H1 (cell line): ENCODE measurements around the gene COL5A1. TPM values are rescaled to one million over a fixed set of nuclear protein-coding genes. Genes with fewer than 3 reads are reported as not detected.

Source experiments
- polyA plus RNA-seq, 7 experiments: library from polyadenylated mRNA; depleted of rRNA in 3 of 7; stranded (reverse) in 5 of 7; unstranded in 2 of 7; fragments of >200 nt in 5 of 7; fragments of 200-250 nt in 2 of 7; gene quantifications; 1 replicate in 5 of 7; 2 replicates in 1 of 7; 4 replicates in 1 of 7; pipeline versions ENCODE4 v1.2.1 to v1.2.3, GENCODE V29; 2011 to 2013; ENCODE audit warnings: missing spikeins in 2 of 7, mixed read lengths in 2 of 7
- total RNA-seq: library from RNA; stranded (reverse); fragmentation: NEBNext Ultra II Directional; extraction: Animal tissue kit (Norgen Biotek cat#: 25700); gene quantifications from 2 replicates; pipeline ENCODE4 v1.2.1, GENCODE V29; 2021
- TF ChIP-seq, protein P1 (sequence below), 3 experiments: IDR thresholded peaks; 1 replicate in 2 of 3; 2 replicates in 1 of 3; pipeline versions ENCODE4 v1.5.1 to v1.6.1; 2011; ENCODE audit warnings: low read length in 3 of 3, mild to moderate bottlenecking in 3 of 3, inconsistent platforms in 2 of 3, low read depth in 1 of 3, moderate library complexity in 1 of 3; ENCODE audit not compliant: insufficient read depth in 1 of 3; ENCODE audit errors: control extremely low read depth in 1 of 3
- TF ChIP-seq, protein P2 (sequence below): IDR thresholded peaks from 2 replicates; pipeline ENCODE4 v1.6.1; 2012; ENCODE audit warnings: inconsistent platforms

COL5A1 gene
- total and polyA plus RNA-seq, 2 of the 8 experiments (the other 6 are each of a cell fraction or from before 2014, with no cell fraction given): 3.8 to 12.0 TPM

DNA sequence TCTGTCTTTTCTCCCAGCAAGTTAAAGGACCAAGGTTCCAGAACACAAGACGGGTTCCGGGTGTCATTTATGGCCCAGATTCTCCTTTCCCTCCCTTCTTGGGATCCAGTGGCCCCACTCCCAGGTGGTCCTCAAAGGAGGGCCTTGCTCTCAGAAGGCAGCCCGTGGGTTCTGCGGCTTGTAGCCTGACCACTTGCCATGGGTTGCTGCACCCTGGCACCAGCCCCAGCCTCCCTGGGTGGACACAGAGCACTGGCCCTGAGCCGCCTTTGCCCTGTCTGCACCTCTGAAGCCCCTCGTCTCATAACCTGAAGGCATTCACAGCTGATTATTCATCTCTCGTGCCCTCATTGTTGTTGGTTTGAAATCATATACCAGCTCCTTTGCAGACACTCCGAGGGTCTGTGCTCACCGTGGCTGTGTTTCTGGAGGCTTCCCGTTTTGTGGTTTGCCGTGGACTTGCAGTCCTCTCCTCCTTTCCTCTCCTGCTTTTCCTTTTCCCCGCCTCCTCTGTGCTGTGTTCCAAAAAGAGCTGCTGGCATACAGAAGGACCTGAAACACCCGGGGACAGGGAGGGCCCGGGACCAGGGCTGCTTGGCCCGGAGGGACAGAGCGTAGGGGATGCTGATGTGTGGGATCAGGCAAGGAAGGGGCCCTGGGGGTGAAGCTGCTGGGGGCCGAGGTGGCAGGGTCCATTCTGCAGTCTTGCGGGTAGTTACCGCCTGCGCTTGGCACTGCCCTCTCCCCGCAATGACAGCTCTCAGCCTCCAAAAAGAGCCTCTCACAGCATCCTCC is 189.5 kb downstream of the COL5A1 start (continued):
- TF ChIP-seq, protein P1, sequence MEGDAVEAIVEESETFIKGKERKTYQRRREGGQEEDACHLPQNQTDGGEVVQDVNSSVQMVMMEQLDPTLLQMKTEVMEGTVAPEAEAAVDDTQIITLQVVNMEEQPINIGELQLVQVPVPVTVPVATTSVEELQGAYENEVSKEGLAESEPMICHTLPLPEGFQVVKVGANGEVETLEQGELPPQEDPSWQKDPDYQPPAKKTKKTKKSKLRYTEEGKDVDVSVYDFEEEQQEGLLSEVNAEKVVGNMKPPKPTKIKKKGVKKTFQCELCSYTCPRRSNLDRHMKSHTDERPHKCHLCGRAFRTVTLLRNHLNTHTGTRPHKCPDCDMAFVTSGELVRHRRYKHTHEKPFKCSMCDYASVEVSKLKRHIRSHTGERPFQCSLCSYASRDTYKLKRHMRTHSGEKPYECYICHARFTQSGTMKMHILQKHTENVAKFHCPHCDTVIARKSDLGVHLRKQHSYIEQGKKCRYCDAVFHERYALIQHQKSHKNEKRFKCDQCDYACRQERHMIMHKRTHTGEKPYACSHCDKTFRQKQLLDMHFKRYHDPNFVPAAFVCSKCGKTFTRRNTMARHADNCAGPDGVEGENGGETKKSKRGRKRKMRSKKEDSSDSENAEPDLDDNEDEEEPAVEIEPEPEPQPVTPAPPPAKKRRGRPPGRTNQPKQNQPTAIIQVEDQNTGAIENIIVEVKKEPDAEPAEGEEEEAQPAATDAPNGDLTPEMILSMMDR (IDR thresholded peaks at IDR 0.05; ENCODE audit: control extremely low read depth in 1 of 3, insufficient read depth in 1 of 3, low read depth in 1 of 3, low read length in 3 of 3): no peak
- TF ChIP-seq, protein P2, sequence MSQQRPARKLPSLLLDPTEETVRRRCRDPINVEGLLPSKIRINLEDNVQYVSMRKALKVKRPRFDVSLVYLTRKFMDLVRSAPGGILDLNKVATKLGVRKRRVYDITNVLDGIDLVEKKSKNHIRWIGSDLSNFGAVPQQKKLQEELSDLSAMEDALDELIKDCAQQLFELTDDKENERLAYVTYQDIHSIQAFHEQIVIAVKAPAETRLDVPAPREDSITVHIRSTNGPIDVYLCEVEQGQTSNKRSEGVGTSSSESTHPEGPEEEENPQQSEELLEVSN: no peak
